Dendritic cell treated with granulocyte-macrophage colony-stimulating factor and Interleukin-4, amounts not matched to agents 40 ng/mL and 50 ng/mL, for 4 days (primary cell): Measurements from ENCODE around the gene ESRP2.
A peak's percentile ranks its signal among the peaks of the same experiment; 100 is the strongest.

Experiments
- H3K27ac Mint-ChIP-seq: one replicate; pipeline ENCODE4 v1.8.0; 2022; ENCODE audit warnings: mild to moderate bottlenecking, mixed read lengths
- H3K27me3 Mint-ChIP-seq: one replicate; pipeline ENCODE4 v1.8.0; 2022; ENCODE audit warnings: mild to moderate bottlenecking, mixed read lengths
- H3K36me3 Mint-ChIP-seq: one replicate; pipeline ENCODE4 v1.8.0; 2022; ENCODE audit warnings: low read depth, mixed read lengths
- H3K4me1 Mint-ChIP-seq: one replicate; pipeline ENCODE4 v1.8.0; 2022; ENCODE audit warnings: low read depth, mixed read lengths
- H3K4me3 Mint-ChIP-seq: one replicate; pipeline ENCODE4 v1.8.0; 2022; ENCODE audit warnings: mild to moderate bottlenecking, moderate library complexity, mixed read lengths
- H3K9me3 Mint-ChIP-seq: one replicate; pipeline ENCODE4 v1.8.0; 2022; ENCODE audit warnings: mixed read lengths
- intact Hi-C: fragments of 100-400 bp; cut with micrococcal nuclease; formaldehyde crosslinking; loops from one replicate; pipeline ENCODE4 v1.15.0; 2022

Gene ESRP2

DNA sequence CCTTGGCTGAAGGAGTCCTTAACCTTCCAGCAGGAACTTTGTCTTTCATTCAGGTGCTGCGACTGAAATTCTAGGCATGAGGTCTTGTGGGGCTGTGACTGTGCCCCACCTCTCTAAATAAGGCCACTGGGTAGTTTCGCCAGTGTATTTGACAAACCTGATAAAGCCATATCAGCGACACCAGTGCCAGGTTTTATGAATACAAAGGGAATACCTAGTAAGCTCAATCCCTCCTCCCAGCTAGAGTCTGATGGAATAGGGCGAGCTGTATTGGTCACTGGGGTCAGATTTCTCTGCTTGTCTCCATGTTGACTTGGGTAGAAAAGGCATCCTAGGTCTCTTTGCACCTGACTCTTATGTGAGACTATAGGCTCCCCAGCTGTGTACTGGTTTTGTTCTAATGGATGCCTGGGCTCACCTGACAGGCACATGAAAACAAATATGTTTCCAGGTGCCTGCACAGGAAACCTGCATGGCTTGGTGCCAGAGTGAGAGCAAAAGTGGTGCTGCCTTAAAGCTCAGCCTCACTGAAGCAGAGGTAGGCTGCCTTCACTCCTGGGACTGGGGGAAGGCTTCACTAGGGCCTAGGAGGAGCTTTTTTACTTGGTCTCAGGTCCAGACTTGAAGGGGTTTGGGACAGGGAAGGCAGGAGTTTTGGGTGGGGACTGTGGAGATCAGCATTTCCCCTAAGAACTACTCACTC lies 36.7 kb upstream of the ESRP2 start:
- Mint-ChIP-seq H3K36me3 (peaks cover 82% of the 10 kb centered on the region), H3K9me3 (no peaks in the 10 kb centered on the region), H3K27me3 (no peaks in the 10 kb centered on the region), H3K4me1 (peaks cover 8% of the 10 kb centered on the region), H3K27ac (no peak overlapping the region), H3K4me3 (no peak overlapping the region)
- intact Hi-C loops = no loop called here

DNA sequence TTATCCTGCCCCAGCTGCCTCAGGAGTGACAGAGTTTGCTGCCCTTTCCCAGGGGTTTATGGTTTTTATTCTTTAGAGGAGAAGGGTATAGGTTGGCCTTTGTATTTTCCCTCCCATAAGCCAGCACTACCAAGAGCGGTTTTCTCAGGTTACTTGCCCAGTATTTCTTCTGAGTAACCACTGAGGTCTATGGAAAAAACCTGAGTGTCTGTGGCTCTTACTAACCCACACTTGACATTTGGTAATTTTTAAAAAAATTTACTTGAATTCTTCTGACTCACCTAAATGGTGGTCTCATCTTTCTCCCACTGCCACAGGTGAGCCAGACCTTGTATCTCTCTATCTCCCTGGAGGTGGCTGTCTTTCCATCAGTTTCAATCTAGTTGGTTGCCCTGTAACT lies 34.4 kb upstream of the ESRP2 start:
- Mint-ChIP-seq H3K4me3 (no peak overlapping the region), H3K27me3 (no peaks in the 10 kb centered on the region), H3K27ac (no peak overlapping the region), H3K36me3 (peaks cover 72% of the 10 kb centered on the region), H3K9me3 (no peaks in the 10 kb centered on the region), H3K4me1 (peaks cover 17% of the 10 kb centered on the region)
- intact Hi-C loops = no loop called here

DNA sequence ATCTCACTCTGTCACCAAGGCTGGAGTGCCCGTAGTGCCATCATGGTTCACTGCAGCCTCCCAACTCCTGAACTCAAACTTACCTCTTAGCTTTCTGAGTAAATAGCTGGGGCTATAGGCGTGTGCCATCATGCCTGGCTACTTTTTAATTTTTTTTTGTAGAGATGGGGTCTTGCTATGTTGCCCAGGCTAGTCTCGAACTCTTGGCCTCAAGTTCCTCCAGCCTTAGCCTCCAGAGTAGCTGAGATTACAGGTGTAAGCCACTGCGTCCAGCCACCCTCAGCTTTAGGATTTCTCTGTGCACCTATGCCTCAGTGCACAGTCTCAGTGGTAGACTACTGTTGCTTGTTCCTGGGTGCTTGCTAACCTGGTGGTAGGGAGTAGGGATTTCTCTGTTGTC lies 33.9 kb upstream of the ESRP2 start:
- intact Hi-C loops = loop anchor here (10.0 kb wide), 1 partner anchor 245 kb away; no protein-coding TSS in a partner anchor
- no peak overlapping the region for H3K4me3 Mint-ChIP-seq
- peaks cover 69% of the 10 kb centered on the region for H3K36me3 Mint-ChIP-seq

DNA sequence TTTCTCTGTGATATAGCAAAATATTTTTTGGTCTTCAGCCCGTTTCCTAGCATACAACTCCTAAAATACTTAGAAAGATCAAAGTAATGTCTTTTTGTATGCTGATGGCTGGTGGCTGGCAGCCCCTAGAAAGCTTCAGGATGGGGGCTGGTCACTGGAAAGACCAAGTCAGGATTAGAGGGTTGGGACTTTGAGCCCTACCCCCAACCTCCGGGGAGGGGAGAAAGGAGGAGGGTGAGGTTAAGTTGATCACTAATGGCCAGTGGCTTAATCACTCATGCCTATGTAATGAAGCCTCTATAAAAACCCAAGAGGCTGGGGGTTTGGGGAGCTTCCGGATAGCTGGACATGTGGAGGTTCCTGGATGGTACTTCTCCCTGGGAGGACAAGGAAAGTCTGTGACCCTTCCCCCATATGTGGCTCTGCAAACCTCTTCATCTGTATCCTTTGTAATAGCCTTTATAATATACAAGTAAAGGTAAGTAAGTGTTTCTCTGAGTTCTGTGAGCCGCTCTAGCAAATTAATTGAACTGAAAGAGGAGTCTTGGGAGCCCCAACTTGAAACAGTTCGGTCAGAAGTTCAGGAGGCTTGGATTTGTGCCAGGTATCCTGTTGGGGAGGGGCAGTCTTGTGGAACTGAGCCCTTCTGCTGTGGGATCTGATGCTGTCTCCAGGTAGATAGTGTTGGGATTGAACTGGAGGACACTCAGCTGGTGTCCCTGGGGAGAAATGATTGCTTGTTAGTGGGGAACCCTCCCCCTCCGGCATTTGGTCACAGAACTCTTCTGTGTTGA lies 31.9 kb upstream of the ESRP2 start:
- Mint-ChIP-seq H3K4me1 (peaks cover 32% of the 10 kb centered on the region), H3K27me3 (no peaks in the 10 kb centered on the region), H3K9me3 (no peaks in the 10 kb centered on the region), H3K4me3 (no peak overlapping the region), H3K27ac (no peak overlapping the region), H3K36me3 (peaks cover 60% of the 10 kb centered on the region)
- intact Hi-C loops = loop anchor here (10.0 kb wide), 1 partner anchor 247 kb away; no protein-coding TSS in a partner anchor

More for the DNA sequence above, 33.9 kb upstream of the ESRP2 start:
- Mint-ChIP-seq H3K4me1 (peaks cover 23% of the 10 kb centered on the region), H3K27ac (no peak overlapping the region), H3K27me3 (no peaks in the 10 kb centered on the region), H3K9me3 (no peaks in the 10 kb centered on the region)

DNA sequence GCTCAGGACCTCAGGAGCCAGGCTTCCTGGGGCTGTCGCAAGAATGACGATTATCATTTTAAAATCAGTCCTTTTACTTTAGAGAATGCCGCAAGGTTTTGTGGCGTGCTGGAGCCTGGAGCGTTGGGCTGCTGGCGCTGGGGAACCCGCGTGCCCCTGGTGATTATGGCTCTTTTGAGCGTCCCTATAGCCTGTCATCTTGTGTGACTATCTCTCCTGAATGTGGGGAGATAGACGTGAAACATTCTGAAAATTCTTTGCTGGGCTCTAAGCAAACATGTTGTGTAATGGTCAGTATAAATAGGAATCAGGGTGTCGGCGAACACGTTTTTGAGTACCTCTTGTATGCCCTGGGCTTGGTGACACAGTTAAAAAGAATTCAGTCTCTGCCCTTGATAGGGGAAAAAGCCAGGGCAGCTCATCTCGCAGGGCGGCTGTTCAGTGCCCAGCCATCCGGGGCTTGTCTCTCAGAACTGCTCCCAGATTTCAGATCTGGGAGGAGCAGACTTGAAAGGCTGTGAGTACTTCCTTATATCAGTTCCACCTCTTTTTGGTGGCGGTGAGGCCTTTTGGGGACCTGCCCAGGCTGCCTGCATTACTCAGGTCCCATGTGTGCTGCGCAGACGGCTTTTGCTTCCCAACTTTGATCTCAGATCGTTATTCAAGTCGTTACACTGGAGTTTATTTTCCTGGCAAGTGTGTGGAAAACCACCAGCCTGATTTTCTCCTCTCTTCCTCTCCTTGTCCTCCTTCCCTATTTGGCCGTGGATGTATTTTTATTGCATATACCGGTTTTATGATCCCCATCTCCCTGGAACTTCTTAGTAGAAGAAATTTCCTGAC lies 29.4 kb upstream of the ESRP2 start:
- Mint-ChIP-seq H3K9me3 (no peaks in the 10 kb centered on the region), H3K4me3 (peak overlapping the region; percentile 93), H3K27me3 (no peaks in the 10 kb centered on the region), H3K27ac (peak overlapping the region; percentile 92), H3K36me3 (peaks cover 55% of the 10 kb centered on the region), H3K4me1 (peaks cover 32% of the 10 kb centered on the region)
- intact Hi-C loops = loop anchor here (1.0 to 10.0 kb wide), 2 partner anchors 45 to 250 kb away; partner anchors contain the start of gene SLC7A6OS

DNA sequence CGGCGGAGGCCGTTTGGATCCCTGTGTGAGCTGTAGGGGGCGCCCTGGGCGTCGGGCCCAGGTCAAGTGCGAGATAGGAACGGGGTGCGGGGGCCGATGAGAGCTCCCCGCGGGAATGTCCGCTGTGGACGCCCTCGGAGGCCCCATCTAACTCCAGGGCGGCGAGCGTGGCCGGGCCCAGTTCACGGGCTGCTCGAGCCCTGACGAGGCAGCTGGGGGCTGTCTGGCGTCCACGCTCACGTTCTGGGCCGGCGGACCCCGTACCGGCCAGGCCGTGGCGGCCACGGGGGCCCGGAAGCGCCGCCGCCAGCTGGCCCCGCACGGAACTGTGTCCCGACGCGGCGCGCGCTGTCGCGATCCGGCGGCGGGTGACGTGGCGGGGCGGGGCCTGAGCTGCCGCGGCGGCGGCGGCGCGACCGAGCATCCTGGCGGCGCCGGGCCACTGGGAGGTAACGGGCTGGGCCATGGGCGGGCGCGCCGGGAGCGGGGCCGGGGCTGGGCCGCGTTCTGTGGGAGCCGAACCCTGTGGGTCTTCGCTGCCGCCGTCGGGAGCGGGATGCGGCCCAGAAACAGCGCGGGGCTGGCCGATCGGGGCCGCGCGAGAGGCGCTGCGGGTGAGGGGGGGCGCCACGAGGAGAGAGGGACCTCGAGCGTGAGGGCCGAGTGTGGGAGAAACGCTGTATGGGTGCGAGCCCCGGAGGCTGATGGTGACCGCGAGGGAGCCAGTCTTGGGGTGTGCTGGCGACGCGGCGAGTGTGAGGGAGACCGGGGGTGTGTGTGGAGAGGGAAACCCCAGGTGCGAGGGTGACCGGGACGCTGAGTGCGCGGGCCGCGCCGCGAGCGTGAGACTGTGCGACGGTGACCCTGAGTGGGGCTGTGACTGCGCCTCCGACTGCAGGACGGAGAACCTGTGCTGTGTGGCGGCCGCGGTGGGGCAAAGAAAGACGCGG lies 28.5 kb upstream of the ESRP2 start, which contains the start of gene SLC7A6:
Gene SLC7A6, plus strand, starts transcription at position 399 of the 950 bp plus-strand sequence. CDS start 10,201 bp downstream, outside the sequence.
- Mint-ChIP-seq H3K9me3 (no peaks in the 10 kb centered on the region), H3K4me3 (peak within 1 kb of the TSS; percentile 93), H3K36me3 (peaks cover 57% of the 10 kb centered on the region), H3K4me1 (peaks cover 41% of the 10 kb centered on the region), H3K27ac (peak within 1 kb of the TSS; percentile 92), H3K27me3 (no peaks in the 10 kb centered on the region)
- intact Hi-C loops = loop anchor here (1.0 to 10.0 kb wide), 2 partner anchors 46 to 250 kb away; partner anchors contain the start of gene SLC7A6OS

DNA sequence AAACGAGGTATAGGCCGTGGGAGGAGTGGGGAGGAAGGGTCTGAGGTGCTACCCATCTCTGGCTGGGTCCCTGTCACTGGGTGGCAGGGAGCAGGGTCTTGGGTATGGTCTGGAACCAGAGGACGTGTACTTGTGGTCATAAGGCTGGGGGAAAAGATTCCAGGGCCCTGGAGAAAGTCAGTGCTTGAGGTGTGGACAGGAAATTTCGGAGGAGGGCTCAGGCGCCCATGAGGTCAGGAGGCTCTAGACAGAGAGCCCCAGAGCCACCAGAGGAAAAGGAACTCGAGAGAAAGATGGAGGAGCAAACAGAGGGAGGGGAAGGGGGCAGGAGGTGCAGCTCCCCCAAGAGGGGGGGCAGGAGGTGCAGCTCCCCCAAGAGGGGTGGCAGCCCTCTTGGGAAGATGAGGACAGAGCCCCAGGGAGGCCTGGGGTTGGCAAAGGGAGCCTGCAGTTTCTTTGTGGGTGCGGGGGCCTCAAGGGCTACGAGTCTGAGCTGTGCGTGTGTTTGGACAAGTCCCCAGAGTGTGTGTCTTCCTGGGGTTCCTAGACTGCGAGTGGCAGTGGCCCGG lies 27.7 kb upstream of the ESRP2 start:
- Mint-ChIP-seq H3K27me3 (no peaks in the 10 kb centered on the region), H3K4me1 (peaks cover 49% of the 10 kb centered on the region), H3K27ac (peak overlapping the region; percentile 92), H3K36me3 (peaks cover 57% of the 10 kb centered on the region), H3K9me3 (no peaks in the 10 kb centered on the region), H3K4me3 (peak overlapping the region; percentile 93)
- intact Hi-C loops = loop anchor here (10.0 kb wide), 1 partner anchor 251 kb away; no protein-coding TSS in a partner anchor

DNA sequence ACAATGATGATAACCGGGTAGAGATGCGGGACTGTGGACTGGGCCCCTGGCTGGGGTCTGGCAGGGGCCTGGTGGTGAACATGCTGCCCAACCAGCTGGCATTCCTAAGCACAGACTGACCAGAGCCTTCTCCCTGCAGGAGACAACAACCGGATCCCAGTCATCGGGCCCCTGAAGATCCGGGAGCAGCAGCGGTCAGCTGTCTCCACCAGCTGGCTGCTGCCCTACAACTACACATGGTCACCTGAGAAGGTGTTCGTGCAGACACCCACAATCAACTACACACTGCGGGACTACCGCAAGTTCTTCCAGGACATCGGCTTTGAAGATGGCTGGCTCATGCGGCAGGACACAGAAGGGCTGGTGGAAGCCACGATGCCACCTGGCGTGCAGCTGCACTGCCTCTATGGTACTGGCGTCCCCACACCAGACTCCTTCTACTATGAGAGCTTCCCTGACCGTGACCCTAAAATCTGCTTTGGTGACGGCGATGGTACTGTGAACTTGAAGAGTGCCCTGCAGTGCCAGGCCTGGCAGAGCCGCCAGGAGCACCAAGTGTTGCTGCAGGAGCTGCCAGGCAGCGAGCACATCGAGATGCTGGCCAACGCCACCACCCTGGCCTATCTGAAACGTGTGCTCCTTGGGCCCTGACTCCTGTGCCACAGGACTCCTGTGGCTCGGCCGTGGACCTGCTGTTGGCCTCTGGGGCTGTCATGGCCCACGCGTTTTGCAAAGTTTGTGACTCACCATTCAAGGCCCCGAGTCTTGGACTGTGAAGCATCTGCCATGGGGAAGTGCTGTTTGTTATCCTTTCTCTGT lies 23.3 kb upstream of the ESRP2 start:
- peaks cover 50% of the 10 kb centered on the region for H3K4me1 Mint-ChIP-seq
- H3K4me3 Mint-ChIP-seq = no peak overlapping the region
- H3K27me3 Mint-ChIP-seq = no peaks in the 10 kb centered on the region
- H3K36me3 Mint-ChIP-seq = peaks cover 78% of the 10 kb centered on the region
- H3K9me3 Mint-ChIP-seq = no peaks in the 10 kb centered on the region
- H3K27ac Mint-ChIP-seq = peak overlapping the region; percentile 81
- intact Hi-C loops = no loop called here

DNA sequence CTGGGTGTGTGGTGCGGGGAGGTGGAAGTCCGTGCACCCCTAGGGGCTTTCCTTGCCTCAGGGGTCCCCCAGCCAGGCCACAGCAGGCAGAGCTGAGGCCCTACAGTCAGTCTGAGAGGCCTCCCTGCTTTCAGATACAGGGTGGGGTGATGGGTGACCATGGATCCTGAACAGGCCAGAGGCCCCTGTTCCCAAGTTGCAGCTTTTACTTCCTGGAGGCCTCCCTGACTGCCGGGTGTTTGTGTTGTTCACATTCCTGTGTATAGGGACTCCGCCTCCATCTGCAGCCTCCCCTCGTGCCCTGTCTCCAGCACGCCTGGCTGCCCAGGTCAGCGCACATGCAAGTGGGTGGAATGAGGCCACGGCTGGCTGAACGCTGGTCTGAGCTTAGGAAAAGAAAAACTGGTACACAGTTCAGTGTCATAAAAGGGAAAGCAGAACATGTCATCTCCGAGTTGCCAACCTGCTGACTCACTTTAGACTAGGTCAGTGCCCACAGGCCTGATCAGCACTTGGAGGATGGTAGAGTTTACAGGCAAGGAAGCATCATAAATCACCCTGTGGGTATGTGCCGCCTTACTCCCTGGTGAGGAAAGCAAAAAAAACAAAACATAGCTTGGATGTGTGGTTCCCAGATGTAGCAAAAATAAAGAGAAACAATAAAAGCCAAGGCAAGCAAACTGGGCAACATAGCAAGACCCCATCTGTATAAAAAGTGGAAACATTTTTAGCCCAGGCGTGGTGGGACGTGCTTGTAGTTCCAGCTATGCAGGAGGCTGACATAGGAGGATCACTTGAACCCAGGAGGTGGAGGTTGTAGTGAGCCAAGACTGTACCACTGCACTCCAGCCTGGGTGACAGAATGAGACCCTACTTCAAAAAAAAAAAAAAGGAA lies 22.2 kb upstream of the ESRP2 start:
- intact Hi-C loops = loop anchor here (1.0 to 2.0 kb wide), 2 partner anchors 11 to 53 kb away; partner anchors contain the start of genes PRMT7 and SLC7A6OS
- peak overlapping the region; percentile 81 for H3K27ac Mint-ChIP-seq

DNA sequence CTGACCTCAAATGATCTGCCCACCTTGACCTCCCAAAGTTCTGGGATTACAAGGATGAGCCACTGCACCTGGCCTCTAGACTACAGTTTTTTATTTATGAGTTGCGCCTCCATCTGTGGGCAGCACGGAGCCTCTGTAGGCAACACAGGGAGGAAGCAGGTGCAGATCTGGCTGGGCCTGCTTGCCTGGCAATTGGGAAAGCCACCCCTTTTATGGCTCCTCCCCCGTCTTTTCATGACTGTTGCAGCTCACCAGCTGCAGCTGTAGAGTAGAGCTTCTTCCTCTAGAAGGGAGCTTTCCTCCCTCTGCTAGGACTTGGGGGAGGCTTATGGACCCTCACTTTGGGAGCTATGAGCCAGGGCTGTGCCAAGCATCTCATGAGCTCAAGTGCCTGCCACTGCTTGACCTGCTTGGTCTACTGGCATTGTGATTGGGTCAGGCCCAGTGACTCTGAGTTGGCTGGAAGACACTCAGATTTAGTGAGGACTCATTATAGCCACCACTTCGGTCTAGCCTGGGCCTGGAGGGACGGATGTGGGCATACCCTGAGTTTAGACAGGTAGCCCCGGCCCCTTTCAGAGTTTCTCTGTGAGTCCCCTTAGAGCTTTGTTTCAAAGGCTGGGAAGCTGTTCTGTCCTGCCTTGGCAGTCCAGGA lies 21.5 kb upstream of the ESRP2 start:
- peaks cover 90% of the 10 kb centered on the region for H3K36me3 Mint-ChIP-seq
- H3K4me3 Mint-ChIP-seq = peak overlapping the region; percentile 32
- peaks cover 39% of the 10 kb centered on the region for H3K4me1 Mint-ChIP-seq
- H3K27me3 Mint-ChIP-seq = no peaks in the 10 kb centered on the region
- H3K27ac Mint-ChIP-seq = peak overlapping the region; percentile 81
- H3K9me3 Mint-ChIP-seq = no peaks in the 10 kb centered on the region
- intact Hi-C loops = loop anchor here (1.0 to 2.0 kb wide), 2 partner anchors 10 to 53 kb away; partner anchors contain the start of genes PRMT7 and SLC7A6OS

More for the DNA sequence above, 22.2 kb upstream of the ESRP2 start:
- H3K4me3 Mint-ChIP-seq = peak overlapping the region; percentile 32
- H3K27me3 Mint-ChIP-seq = no peaks in the 10 kb centered on the region
- peaks cover 83% of the 10 kb centered on the region for H3K36me3 Mint-ChIP-seq
- H3K4me1 Mint-ChIP-seq = peaks cover 40% of the 10 kb centered on the region
- no peaks in the 10 kb centered on the region for H3K9me3 Mint-ChIP-seq
